ENCODE results near the gene NFXL1. TPM values are rescaled to one million over a fixed set of nuclear protein-coding genes. Genes with fewer than 3 reads are reported as not detected.
A peak's percentile ranks its signal among the peaks of the same experiment; 100 is the strongest.

NFXL1 gene
- total RNA-seq, 1 experiment from 2014 or later = 9.2 TPM

GRCh38 chr4:47913861-47914219 lies 543 bp downstream of the NFXL1 start:
- POLR2A ChIA-PET = no interaction called here
- no TSS peak for BruUV-seq (replicated peaks)
- H3K9me3 ChIP-seq (ENCODE audit: control insufficient read depth, insufficient read depth, low read depth, low read length) = no peaks in the 10 kb centered on the region
- H3K4me1 ChIP-seq (ENCODE audit: control insufficient read depth, insufficient read depth, low read length) = peaks cover 3% of the 10 kb centered on the region; the same call in 1 of the 2 replicates
- TF ChIP-seq, protein P1, sequence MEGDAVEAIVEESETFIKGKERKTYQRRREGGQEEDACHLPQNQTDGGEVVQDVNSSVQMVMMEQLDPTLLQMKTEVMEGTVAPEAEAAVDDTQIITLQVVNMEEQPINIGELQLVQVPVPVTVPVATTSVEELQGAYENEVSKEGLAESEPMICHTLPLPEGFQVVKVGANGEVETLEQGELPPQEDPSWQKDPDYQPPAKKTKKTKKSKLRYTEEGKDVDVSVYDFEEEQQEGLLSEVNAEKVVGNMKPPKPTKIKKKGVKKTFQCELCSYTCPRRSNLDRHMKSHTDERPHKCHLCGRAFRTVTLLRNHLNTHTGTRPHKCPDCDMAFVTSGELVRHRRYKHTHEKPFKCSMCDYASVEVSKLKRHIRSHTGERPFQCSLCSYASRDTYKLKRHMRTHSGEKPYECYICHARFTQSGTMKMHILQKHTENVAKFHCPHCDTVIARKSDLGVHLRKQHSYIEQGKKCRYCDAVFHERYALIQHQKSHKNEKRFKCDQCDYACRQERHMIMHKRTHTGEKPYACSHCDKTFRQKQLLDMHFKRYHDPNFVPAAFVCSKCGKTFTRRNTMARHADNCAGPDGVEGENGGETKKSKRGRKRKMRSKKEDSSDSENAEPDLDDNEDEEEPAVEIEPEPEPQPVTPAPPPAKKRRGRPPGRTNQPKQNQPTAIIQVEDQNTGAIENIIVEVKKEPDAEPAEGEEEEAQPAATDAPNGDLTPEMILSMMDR (IDR thresholded peaks at IDR 0.05) = no peak
- no peak for TF ChIP-seq TCF7L2 (IDR thresholded peaks at IDR 0.05; ENCODE audit: low read depth, low read length)
- no peak for TF ChIP-seq SIN3A (IDR thresholded peaks at IDR 0.05; ENCODE audit: borderline replicate concordance, insufficient read depth, low read depth, low read length)
- TF ChIP-seq, protein P2, sequence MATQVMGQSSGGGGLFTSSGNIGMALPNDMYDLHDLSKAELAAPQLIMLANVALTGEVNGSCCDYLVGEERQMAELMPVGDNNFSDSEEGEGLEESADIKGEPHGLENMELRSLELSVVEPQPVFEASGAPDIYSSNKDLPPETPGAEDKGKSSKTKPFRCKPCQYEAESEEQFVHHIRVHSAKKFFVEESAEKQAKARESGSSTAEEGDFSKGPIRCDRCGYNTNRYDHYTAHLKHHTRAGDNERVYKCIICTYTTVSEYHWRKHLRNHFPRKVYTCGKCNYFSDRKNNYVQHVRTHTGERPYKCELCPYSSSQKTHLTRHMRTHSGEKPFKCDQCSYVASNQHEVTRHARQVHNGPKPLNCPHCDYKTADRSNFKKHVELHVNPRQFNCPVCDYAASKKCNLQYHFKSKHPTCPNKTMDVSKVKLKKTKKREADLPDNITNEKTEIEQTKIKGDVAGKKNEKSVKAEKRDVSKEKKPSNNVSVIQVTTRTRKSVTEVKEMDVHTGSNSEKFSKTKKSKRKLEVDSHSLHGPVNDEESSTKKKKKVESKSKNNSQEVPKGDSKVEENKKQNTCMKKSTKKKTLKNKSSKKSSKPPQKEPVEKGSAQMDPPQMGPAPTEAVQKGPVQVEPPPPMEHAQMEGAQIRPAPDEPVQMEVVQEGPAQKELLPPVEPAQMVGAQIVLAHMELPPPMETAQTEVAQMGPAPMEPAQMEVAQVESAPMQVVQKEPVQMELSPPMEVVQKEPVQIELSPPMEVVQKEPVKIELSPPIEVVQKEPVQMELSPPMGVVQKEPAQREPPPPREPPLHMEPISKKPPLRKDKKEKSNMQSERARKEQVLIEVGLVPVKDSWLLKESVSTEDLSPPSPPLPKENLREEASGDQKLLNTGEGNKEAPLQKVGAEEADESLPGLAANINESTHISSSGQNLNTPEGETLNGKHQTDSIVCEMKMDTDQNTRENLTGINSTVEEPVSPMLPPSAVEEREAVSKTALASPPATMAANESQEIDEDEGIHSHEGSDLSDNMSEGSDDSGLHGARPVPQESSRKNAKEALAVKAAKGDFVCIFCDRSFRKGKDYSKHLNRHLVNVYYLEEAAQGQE (IDR thresholded peaks at IDR 0.05; ENCODE audit: insufficient read depth in 1 of 2, low read depth in 2 of 2, low read length in 1 of 2) = no peak
- no peak for TF ChIP-seq POLR2AphosphoS5 (IDR thresholded peaks at IDR 0.05; ENCODE audit: low read depth, low read length)
- H3K36me3 ChIP-seq (ENCODE audit: control insufficient read depth, insufficient read depth, low read length) = peaks cover 2% of the 10 kb centered on the region
- DNase-seq (ENCODE audit: low read depth, low spot score) (no peak), ATAC-seq (0 out of 2 replicates have a peak, but pooled peaks have one; percentile 30)
- peak overlapping the region; percentile 82 to 88 for H3K4me3 ChIP-seq (ENCODE audit: low read depth in 2 of 2, low read length in 2 of 2)
- peak overlapping the region; percentile 77 for H3K27ac ChIP-seq (ENCODE audit: low read length)
- CTCF ChIA-PET = interaction anchor here (0.6 kb wide), 1 partner anchor 176 kb away, joined by 4 read pairs; no protein-coding TSS in a partner anchor
- in situ Hi-C loops (cut with HindIII; ENCODE audit: low pct_unique_long_range_greater_than_20kb, low sequenced_read_pairs) = no loop called here
- no peaks in the 10 kb centered on the region for H3K27me3 ChIP-seq (ENCODE audit: control insufficient read depth, insufficient read depth, low read length)
- intact Hi-C loops (cut with micrococcal nuclease; ENCODE audit: unreplicated experiment) = no loop called here

DNA sequence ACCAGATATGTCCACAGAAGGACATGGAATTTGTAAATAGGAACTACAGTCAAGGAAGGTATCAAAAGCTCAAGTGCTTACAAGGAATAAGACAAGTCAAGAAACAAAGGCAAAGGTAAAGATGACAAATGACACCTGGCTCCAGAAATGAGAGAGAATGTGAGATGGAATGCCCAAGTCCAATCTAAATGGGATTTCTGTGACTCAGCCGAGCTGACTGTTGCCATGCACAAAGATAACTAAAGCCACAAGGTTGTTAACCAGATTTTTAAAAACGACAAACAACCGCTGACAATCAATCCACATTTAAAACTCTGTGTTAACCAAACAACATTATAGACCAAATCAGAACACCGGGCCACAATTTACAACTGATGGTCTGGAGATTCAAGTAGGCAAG lies 1.1 kb downstream of the NFXL1 start:
- intact Hi-C loops (cut with micrococcal nuclease; ENCODE audit: unreplicated experiment) (no loop called here), in situ Hi-C loops (cut with HindIII; ENCODE audit: low pct_unique_long_range_greater_than_20kb, low sequenced_read_pairs) (no loop called here)
- Histone ChIP-seq H3K4me3 (ENCODE audit: low read depth in 2 of 2, low read length in 2 of 2) (peak overlapping the region; percentile 82 to 88), H3K9me3 (ENCODE audit: control insufficient read depth, insufficient read depth, low read depth, low read length) (no peaks in the 10 kb centered on the region), H3K36me3 (ENCODE audit: control insufficient read depth, insufficient read depth, low read length) (peaks cover 2% of the 10 kb centered on the region), H3K27me3 (ENCODE audit: control insufficient read depth, insufficient read depth, low read length) (no peaks in the 10 kb centered on the region), H3K27ac (ENCODE audit: low read length) (peak overlapping the region; percentile 77), H3K4me1 (ENCODE audit: control insufficient read depth, insufficient read depth, low read length) (peaks cover 3% of the 10 kb centered on the region; the same call in 1 of the 2 replicates)
- CTCF ChIA-PET = interaction anchor here (0.6 kb wide), 1 partner anchor 1016 kb away, joined by 4 read pairs; no protein-coding TSS in a partner anchor
- DNase-seq (ENCODE audit: low read depth, low spot score) (no peak), ATAC-seq (no peak)
- BruUV-seq (replicated peaks) = TSS peak; percentile 85
- POLR2A ChIA-PET = no interaction called here
- TF ChIP-seq, protein P2 (IDR thresholded peaks at IDR 0.05; ENCODE audit: insufficient read depth in 1 of 2, low read depth in 2 of 2, low read length in 1 of 2) = no peak
- TF ChIP-seq, protein P1 (IDR thresholded peaks at IDR 0.05) = no peak
- TF ChIP-seq SIN3A (IDR thresholded peaks at IDR 0.05; ENCODE audit: borderline replicate concordance, insufficient read depth, low read depth, low read length) (no peak), POLR2AphosphoS5 (IDR thresholded peaks at IDR 0.05; ENCODE audit: low read depth, low read length) (no peak), TCF7L2 (IDR thresholded peaks at IDR 0.05; ENCODE audit: low read depth, low read length) (no peak)
